HepG2 (cell line): ENCODE results near the gene DNAJC28. TPM values are rescaled to one million over a fixed set of nuclear protein-coding genes. Genes with fewer than 3 reads are reported as not detected.

Source experiments
- CBFB ChIP-seq: sonication (generic); formaldehyde crosslinking; IDR thresholded peaks from 2 replicates; pipeline ENCODE4 v1.4.0; 2020; ENCODE audit warnings: missing genetic modification reagents
- DR1 ChIP-seq: sonication (generic); formaldehyde crosslinking; IDR thresholded peaks from 2 replicates; pipeline ENCODE4 v1.8.0; 2021; ENCODE audit warnings: mild to moderate bottlenecking, missing genetic modification reagents, inconsistent platforms
- GABPB1 ChIP-seq: IDR thresholded peaks from 2 replicates; pipeline ENCODE4 v1.6.1; 2016; ENCODE audit warnings: mild to moderate bottlenecking, missing genetic modification reagents, moderate library complexity, missing compliant biosample characterization
- HCFC1 ChIP-seq: fragments of 150-350 bp; IDR thresholded peaks from 2 replicates; pipeline ENCODE4 v1.6.1; 2014; ENCODE audit warnings: low read depth, low read length
- HDAC1 ChIP-seq: sonication (generic); formaldehyde crosslinking; IDR thresholded peaks from 2 replicates; pipeline ENCODE4 v1.5.1; 2020; ENCODE audit warnings: mild to moderate bottlenecking, missing genetic modification reagents
- HOMEZ ChIP-seq: IDR thresholded peaks from 2 replicates; pipeline ENCODE4 v1.6.1; 2016; ENCODE audit warnings: low read depth
- JARID2 ChIP-seq: sonication (generic); formaldehyde crosslinking; IDR thresholded peaks from 2 replicates; pipeline ENCODE4 v1.8.1; 2023; ENCODE audit warnings: missing genetic modification reagents, inconsistent platforms; ENCODE audit not compliant: insufficient replicate concordance
- NFIC ChIP-seq: IDR thresholded peaks from 2 replicates; pipeline ENCODE4 v1.6.1; 2012; ENCODE audit warnings: mild to moderate bottlenecking, low read length, inconsistent platforms
- NFRKB ChIP-seq: fragments of 450-650 bp; IDR thresholded peaks from 2 replicates; pipeline ENCODE4 v1.6.1; 2017
- POLR2G ChIP-seq: fragments of 200-400 bp; formaldehyde crosslinking; IDR thresholded peaks from 2 replicates; pipeline ENCODE4 v1.6.1; 2018; ENCODE audit warnings: mild to moderate bottlenecking, low read depth, low read length, moderate library complexity
- PRDM10 ChIP-seq: sonication (generic); formaldehyde crosslinking; IDR thresholded peaks from 2 replicates; pipeline ENCODE4 v1.4.0; 2020; ENCODE audit warnings: low read depth, missing genetic modification reagents
- RARG ChIP-seq: sonication (generic); formaldehyde crosslinking; IDR thresholded peaks from 2 replicates; pipeline ENCODE4 v1.4.0; 2020; ENCODE audit warnings: low read depth, mild to moderate bottlenecking, missing genetic modification reagents
- SALL1 ChIP-seq: sonication (generic); formaldehyde crosslinking; IDR thresholded peaks from 2 replicates; pipeline ENCODE4 v1.8.0; 2022; ENCODE audit warnings: mild to moderate bottlenecking, missing genetic modification reagents
- ZNF224 ChIP-seq: sonication (generic); formaldehyde crosslinking; IDR thresholded peaks from 2 replicates; pipeline ENCODE4 v1.5.0; 2020; ENCODE audit warnings: mild to moderate bottlenecking, missing genetic modification reagents
- ZNF256 ChIP-seq: sonication (generic); formaldehyde crosslinking; conservative IDR thresholded peaks from 2 replicates; pipeline ENCODE4 v1.4.0; 2020; ENCODE audit warnings: missing genetic modification reagents
- ZNF275 ChIP-seq: sonication (generic); formaldehyde crosslinking; IDR thresholded peaks from 2 replicates; pipeline ENCODE4 v1.8.0; 2022; ENCODE audit warnings: missing genetic modification reagents, mild to moderate bottlenecking, inconsistent platforms, borderline replicate concordance
- ZNF296 ChIP-seq: sonication (generic); formaldehyde crosslinking; conservative IDR thresholded peaks from 2 replicates; pipeline ENCODE4 v1.5.0; 2020; ENCODE audit warnings: mild to moderate bottlenecking, missing genetic modification reagents
- ZNF362 ChIP-seq: sonication (generic); formaldehyde crosslinking; IDR thresholded peaks from 2 replicates; pipeline ENCODE4 v1.4.0; 2020; ENCODE audit warnings: missing genetic modification reagents, mild to moderate bottlenecking, borderline replicate concordance
- ZNF563 ChIP-seq: sonication (generic); formaldehyde crosslinking; IDR thresholded peaks from 2 replicates; pipeline ENCODE4 v1.8.0; 2022; ENCODE audit warnings: mild to moderate bottlenecking, moderate library complexity, missing genetic modification reagents
- ZNF605 ChIP-seq: sonication (generic); formaldehyde crosslinking; IDR thresholded peaks from 2 replicates; pipeline ENCODE4 v1.8.0; 2022; ENCODE audit warnings: mild to moderate bottlenecking, missing genetic modification reagents
- ZNF607 ChIP-seq: sonication (generic); formaldehyde crosslinking; IDR thresholded peaks from 2 replicates; pipeline ENCODE4 v1.5.1; 2020; ENCODE audit warnings: missing genetic modification reagents, mild to moderate bottlenecking, borderline replicate concordance
- ZNF652 ChIP-seq: IDR thresholded peaks from 2 replicates; pipeline ENCODE4 v1.6.1; 2016; ENCODE audit warnings: low read depth, borderline replicate concordance
- polyA plus RNA-seq, 8 experiments: library from polyadenylated mRNA; depleted of rRNA in 3 of 8; stranded (reverse) in 7 of 8; unstranded in 1 of 8; fragments of >200 nt; fragmentation: Illumina TruSeq in 4 of 8; extraction: Trizol in 4 of 8; gene quantifications; 2 replicates each; pipeline versions ENCODE4 v1.2.1 to v1.2.3, GENCODE V29; 2011 to 2016; ENCODE audit warnings: low read depth in 4 of 8, missing spikeins in 1 of 8, mixed read lengths in 1 of 8; ENCODE audit not compliant: insufficient read depth in 1 of 8
- total RNA-seq, 5 experiments: library from RNA; depleted of rRNA; stranded (reverse); fragments of >200 nt; fragmentation: Illumina TruSeq; extraction: Trizol; gene quantifications; 2 replicates each; pipeline ENCODE4 v1.2.3, GENCODE V29; 2016; ENCODE audit warnings: low read depth in 1 of 5

Gene DNAJC28
- total and polyA plus RNA-seq, 2 of the 13 experiments (the other 11 are each of a cell fraction or from before 2014, with no cell fraction given): 1.5 to 3.3 TPM

GRCh38 chr21:33491373-33492102, at the start of gene DNAJC28 (continued):
- TF ChIP-seq PRDM10 (CRISPR knock-in tag) (peak; percentile 99), SALL1 (CRISPR knock-in tag) (peak; percentile 75), ZNF224 (CRISPR knock-in tag) (0 out of 2 replicates have a peak, but pooled peaks have one; percentile 66), ZNF296 (CRISPR knock-in tag) (no peak), NFIC (no peak), ZNF607 (CRISPR knock-in tag) (peak; percentile 76; the same call in 1 of the 2 replicates), ZNF652 (CRISPR knock-in tag) (no peak), HDAC1 (CRISPR knock-in tag) (peak; percentile 88), ZNF256 (CRISPR knock-in tag) (no peak), HCFC1 (peak; percentile 85), CBFB (CRISPR knock-in tag) (peak; percentile 50; the same call in 1 of the 2 replicates), GABPB1 (CRISPR knock-in tag) (peak; percentile 87), POLR2G (peak; percentile 81), DR1 (CRISPR knock-in tag) (no peak), ZNF275 (CRISPR knock-in tag) (0 out of 2 replicates have a peak, but pooled peaks have one; percentile 60), ZNF605 (CRISPR knock-in tag) (peak; percentile 80; the same call in 1 of the 2 replicates), ZNF563 (CRISPR knock-in tag) (no peak), JARID2 (CRISPR knock-in tag) (no peak), NFRKB (no peak), ZNF362 (CRISPR knock-in tag) (no peak), HOMEZ (CRISPR knock-in tag) (no peak), RARG (no peak)
